HT-29 (cell line): ENCODE measurements around the gene TMEM167A. TPM values are rescaled to one million over a fixed set of nuclear protein-coding genes. Genes with fewer than 3 reads are reported as not detected.

Experiments
- DNase-seq: peaks from one replicate; pipeline ENCODE4 v3.0.0-alpha.2; 2015; ENCODE audit warnings: low spot score
- total RNA-seq: library from RNA; depleted of rRNA; stranded (reverse); fragments of >200 nt; shearing (Covaris generic); gene quantifications from 2 replicates; pipeline ENCODE4 v1.2.3, GENCODE V29; 2014; rRNA removed

The TMEM167A gene, protein sequence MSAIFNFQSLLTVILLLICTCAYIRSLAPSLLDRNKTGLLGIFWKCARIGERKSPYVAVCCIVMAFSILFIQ
- total RNA-seq, result 17.1 and 19.4 TPM in 2 replicates

GRCh38 chr5:83076742-83077661 is at the start of gene TMEM167A, which contains the start of gene XRCC4:
Gene TMEM167A (minus strand): TSS chr5:83077394. CDS start chr5:83077323, 71 bp downstream.
Gene XRCC4 (plus strand): TSS chr5:83077547. CDS start chr5:83104920, 27,373 bp downstream.
- DNase-seq, result peak; percentile 97

- no peak for DNase-seq
Measured at GRCh38 chr5:83126501-83126900, 49.3 kb upstream of the TMEM167A start.

DNA sequence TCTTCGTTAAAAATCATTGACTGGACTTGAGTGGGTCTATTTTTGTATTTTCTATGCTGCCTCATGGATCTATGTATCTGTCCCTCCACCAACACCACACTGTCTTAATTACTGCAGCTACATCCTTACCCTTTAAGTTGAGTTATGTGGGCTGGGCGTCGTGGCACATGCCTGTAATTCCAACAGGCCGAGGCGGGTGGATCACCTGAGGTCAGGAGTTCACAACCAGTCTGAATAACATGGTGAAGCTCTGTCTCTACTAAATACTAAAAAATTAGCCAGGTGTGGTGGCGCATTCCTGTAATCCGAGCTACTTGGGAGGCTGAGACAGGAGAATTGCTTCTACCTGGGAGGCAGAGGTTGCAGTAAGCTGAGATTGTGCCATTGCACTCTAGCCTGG is 48.4 kb upstream of the TMEM167A start:
- DNase-seq, result peak; percentile 4

GRCh38 chr5:83124593-83124992 is 47.4 kb upstream of the TMEM167A start:
- DNase-seq, result no peak

DNA sequence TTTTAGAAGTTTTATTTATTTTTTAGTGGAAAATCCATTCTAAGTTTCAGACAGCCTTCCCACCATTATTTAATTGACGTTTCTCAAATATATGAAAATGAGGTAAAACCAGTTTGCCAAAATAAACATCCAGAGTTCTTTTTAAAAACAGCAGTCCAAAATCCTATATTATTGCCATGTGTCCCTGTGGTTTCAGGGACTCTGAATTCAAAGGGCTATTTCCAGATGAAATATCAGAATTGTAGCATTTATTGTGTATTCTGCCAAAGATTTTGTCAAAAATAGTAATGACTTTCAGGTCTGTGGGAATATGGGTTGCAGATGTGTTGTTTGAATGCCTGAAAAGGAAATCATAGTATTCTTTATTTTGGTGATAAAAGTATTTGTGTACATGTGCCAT is 41.8 kb upstream of the TMEM167A start:
- no peak for DNase-seq

DNA sequence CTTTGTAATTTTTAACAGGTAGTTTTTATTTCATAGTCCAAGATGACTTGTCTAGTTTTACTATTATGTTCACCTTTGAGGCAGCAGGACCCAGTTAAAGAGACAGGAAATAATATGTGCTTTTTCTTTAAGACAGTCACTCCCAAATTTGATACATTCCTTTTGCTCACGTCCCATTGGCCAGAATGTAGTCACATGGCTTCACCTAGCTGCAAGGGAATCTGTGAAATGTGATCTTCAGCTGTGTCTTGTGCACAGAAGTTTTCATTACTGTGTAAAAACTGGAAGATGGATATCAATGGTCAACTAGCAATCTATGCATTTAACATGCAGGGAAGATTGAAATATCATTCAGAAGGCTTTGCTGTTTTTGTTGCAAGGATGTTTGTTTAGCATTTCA is 41.3 kb upstream of the TMEM167A start:
- no peak for DNase-seq

DNA sequence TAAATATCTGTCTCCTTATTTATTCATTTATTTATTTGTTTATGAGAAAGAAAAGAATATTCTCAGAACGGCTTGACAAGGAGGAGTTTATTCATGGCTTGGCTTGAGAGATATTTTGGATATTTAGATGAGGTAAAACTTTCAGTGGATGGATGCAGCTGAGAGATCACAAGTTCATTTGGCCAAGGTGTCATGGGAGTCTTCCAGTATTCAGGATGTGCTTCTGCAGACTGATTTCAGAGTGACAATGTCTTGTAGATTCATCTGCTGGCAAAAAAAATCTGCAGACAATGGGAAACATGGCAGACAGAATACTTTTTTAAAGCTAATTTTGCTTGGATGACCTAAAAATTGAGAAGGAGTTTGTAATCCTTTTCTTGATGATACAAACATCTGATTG is 38.6 kb upstream of the TMEM167A start:
- no peak for DNase-seq

DNA sequence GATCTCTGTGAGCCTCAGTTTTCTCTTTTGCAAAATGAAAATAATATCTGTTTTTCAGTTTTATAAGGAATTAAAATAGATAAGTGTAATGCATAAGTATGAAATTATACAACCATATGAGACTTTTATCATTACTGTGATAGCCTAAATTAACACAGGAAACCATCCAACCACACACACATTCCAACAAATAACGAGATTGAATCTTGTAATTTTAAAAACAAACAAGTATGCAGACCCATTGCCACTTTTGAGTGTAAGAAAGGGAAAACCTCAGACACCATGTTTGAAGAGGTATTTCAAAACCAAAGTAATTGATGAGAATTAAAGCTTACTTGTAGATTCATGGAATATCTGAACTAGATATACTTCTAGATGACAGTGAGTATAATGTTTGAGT is 32.2 kb upstream of the TMEM167A start:
- no peak for DNase-seq

DNA sequence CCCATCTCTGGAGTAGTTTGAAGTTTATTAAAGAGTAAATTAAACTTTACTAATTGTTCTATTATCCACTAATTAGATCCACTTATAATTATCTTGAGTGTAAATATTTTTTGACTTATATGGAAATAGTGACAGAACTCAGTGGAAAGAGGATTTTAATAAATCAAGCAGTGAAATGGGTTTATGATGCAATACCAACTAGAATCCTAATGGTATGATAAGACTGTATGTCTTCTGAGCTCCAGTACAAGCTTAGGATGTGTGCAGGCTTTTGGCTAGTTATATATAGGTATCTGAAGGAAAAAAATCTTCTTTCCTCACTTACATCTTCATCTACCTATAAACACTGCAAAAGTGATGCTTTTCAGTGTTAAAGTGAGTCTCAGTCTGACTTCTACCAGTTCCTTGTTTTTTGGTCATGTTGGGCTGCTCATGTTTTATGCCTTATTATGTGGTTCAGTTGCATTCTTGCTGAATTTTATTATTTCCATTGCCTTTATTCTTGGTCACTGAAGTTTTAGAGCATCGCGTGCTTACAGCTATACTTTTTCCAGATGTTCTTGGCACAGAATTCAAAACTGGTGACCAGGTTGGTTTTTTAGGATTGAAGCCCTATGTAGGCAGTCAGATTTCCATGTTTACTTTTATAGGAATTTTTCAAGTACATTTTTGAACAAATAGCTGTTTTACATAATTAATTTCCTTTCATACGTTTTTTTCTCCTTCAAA is 30.7 kb upstream of the TMEM167A start:
- DNase-seq, result no peak

GRCh38 chr5:83104021-83104420 is 26.8 kb upstream of the TMEM167A start:
- no peak for DNase-seq

- no peak for DNase-seq
Measured at GRCh38 chr5:83102364-83102980, 25.3 kb upstream of the TMEM167A start.

DNA sequence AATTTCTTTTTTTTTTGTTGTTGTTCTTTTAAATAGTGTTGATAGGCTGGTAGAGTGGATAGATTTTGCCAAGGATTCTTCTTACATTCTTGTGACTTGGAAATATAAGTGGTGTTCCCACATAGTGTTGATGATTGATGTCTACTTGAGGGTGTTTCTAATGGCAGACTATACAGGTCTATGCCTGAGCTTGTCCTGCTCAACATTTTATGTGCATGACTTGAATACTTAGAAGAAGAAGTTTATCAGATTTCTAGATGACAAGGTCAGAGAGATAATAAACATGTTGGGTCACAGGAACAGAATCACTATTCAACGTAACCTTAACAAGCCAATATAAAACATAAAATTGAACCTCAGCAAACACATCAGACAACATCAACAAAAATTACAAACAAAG is 24.3 kb upstream of the TMEM167A start:
- no peak for DNase-seq

- DNase-seq, result no peak
Measured at GRCh38 chr5:83099445-83099844, 22.3 kb upstream of the TMEM167A start.

- DNase-seq, result no peak
Measured at GRCh38 chr5:83099001-83099400, 21.8 kb upstream of the TMEM167A start.

DNA sequence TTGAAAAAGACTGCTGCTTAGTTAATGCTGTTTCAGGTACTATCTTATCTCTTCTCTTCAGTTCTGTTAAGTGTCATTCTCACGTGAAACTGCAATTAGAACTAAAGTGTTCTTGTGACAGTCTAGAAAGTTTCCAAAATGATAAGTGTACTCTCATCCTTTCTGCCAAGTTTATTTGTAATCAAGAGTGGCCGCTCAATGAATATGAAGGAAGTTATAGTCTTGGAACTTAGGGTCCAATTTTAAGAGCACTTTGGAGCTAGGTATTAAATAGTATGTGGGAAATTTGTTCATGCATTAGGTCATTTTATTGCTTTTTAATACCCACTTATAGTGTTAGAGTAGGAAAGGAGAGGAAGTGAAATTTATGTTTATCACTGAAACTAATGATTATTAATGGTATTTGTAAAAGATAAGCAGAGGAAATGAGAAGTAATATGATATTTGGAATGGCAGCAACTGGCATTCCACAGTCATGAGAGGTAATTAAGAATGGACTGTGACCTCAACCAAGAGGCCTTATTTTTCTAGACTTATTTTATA is 20.6 kb upstream of the TMEM167A start:
- DNase-seq, result peak; percentile 7

GRCh38 chr5:83096660-83097339 is 19.6 kb upstream of the TMEM167A start:
- DNase-seq, result no peak

GRCh38 chr5:83095957-83096539 is 18.9 kb upstream of the TMEM167A start:
- peak; percentile 24 for DNase-seq

- no peak for DNase-seq
Measured at GRCh38 chr5:83095163-83095956, 18.2 kb upstream of the TMEM167A start.

- no peak for DNase-seq
Measured at GRCh38 chr5:83093692-83094091, 16.5 kb upstream of the TMEM167A start.

DNA sequence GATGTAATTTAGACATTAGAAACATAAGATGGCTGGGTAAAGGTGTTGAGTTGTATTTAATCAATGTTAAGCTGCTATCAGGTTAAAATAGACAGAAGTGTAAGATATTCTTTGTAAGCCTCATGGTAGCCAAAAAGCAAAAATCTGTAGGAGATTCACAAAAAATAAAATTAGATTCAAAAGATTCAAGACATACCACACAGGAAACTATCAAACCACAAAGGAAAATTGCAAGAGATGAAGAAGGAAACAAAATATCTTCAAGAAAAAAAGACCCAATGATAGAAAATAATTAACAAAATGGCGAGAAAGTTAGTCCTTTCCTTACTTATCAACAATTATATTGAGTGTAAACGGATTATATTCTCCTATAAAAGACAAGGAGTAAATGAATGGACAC is 15.4 kb upstream of the TMEM167A start:
- DNase-seq, result no peak
